IMR-90 (cell line): ENCODE data around the gene ADGRA3. TPM values are rescaled to one million over a fixed set of nuclear protein-coding genes. Genes with fewer than 3 reads are reported as not detected.
"Not testable (repeated sequence)": the region's sequence is repeated elsewhere in the genome, so short reads cannot be mapped to it uniquely, and the experiment has no call there.

ENCODE experiments used
- ATAC-seq: fragments of 200-7000 bp; cut with Tn5 transposase; 2 replicates; pipeline ENCODE4 v1.9.1; 2020; ENCODE audit warnings: low read depth, mild to moderate bottlenecking, moderate library complexity
- BruUV-seq: library from RNA; stranded (reverse); fragments of 400-500 nt; replicated peaks from 2 replicates; lab custom pipeline; 2021; lab: Mats Ljungman, UMichigan
- CTCF ChIA-PET: fragments of 300-600 bp; formaldehyde crosslinking; extraction: SDS; loops from one replicate; lab custom pipeline; 2021; ENCODE audit warnings: antibody characterized with exemption; lab: Yijun Ruan, JAX
- POLR2A ChIA-PET: fragments of 300-600 bp; sonication (Branson Sonifier 250); formaldehyde crosslinking; loops from one replicate; lab custom pipeline; 2022; ENCODE audit warnings: antibody characterized with exemption; ENCODE audit not compliant: unreplicated experiment; lab: Charles Lee
- DNase-seq: peaks from one replicate; pipeline ENCODE4 v3.0.0; 2013
- H2AFZ ChIP-seq: replicated peaks from 2 replicates; pipeline ENCODE3; 2013; ENCODE audit warnings: low read length, mild to moderate bottlenecking; ENCODE audit not compliant: poor library complexity
- H2AK5ac ChIP-seq: 2 replicates; pipeline ENCODE4 v1.6.1; 2013; ENCODE audit warnings: low read depth, low read length, inconsistent platforms
- H2AK9ac ChIP-seq: replicated peaks from 2 replicates; pipeline ENCODE3; 2013; ENCODE audit warnings: mild to moderate bottlenecking, low read depth, low read length, moderate library complexity; ENCODE audit not compliant: poor library complexity
- H2BK120ac ChIP-seq: 2 replicates; pipeline ENCODE4 v1.6.1; 2013; ENCODE audit warnings: low read depth, low read length, inconsistent platforms
- H2BK15ac ChIP-seq: 3 replicates; pipeline ENCODE4 v1.6.1; 2013; ENCODE audit warnings: low read depth, low read length, inconsistent platforms
- H2BK20ac ChIP-seq: 2 replicates; pipeline ENCODE4 v1.6.1; 2013; ENCODE audit warnings: low read depth, mild to moderate bottlenecking, inconsistent platforms, low read length, moderate library complexity
- H2BK5ac ChIP-seq: 2 replicates; pipeline ENCODE4 v1.6.1; 2013; ENCODE audit warnings: mild to moderate bottlenecking, low read depth, low read length, inconsistent platforms; ENCODE audit not compliant: poor library complexity, severe bottlenecking
- H3K14ac ChIP-seq: replicated peaks from 2 replicates; pipeline ENCODE4 v1.6.1; 2013; ENCODE audit warnings: low read depth, low read length, inconsistent platforms
- H3K18ac ChIP-seq: 2 replicates; pipeline ENCODE4 v1.6.1; 2013; ENCODE audit warnings: low read depth, low read length, control low read depth
- H3K23ac ChIP-seq: 2 replicates; pipeline ENCODE4 v1.6.1; 2013; ENCODE audit warnings: low read depth, low read length, inconsistent platforms
- H3K27ac ChIP-seq: 2 replicates; pipeline ENCODE4 v1.5.1; 2013; ENCODE audit warnings: mild to moderate bottlenecking, control low read depth, low read length; ENCODE audit not compliant: insufficient read depth
- H3K27me3 ChIP-seq: 2 replicates; pipeline ENCODE4 v1.6.1; 2013; ENCODE audit warnings: low read length; ENCODE audit not compliant: control insufficient read depth, insufficient read depth
- H3K36me3 ChIP-seq: 2 replicates; pipeline ENCODE4 v1.6.1; 2013; ENCODE audit warnings: low read length, mixed read lengths; ENCODE audit not compliant: control insufficient read depth, insufficient read depth
- H3K4ac ChIP-seq: 2 replicates; pipeline ENCODE4 v1.6.1; 2013; ENCODE audit warnings: low read depth, low read length, inconsistent platforms
- H3K4me1 ChIP-seq: 2 replicates; pipeline ENCODE4 v1.6.1; 2013; ENCODE audit warnings: low read length, mixed read lengths; ENCODE audit not compliant: control insufficient read depth, insufficient read depth
- H3K4me2 ChIP-seq: 2 replicates; pipeline ENCODE4 v1.6.1; 2013; ENCODE audit warnings: low read depth, mild to moderate bottlenecking, control low read depth, low read length, moderate library complexity
- H3K4me3 ChIP-seq: 2 replicates; pipeline ENCODE4 v1.5.1; 2013; ENCODE audit warnings: low read depth, mild to moderate bottlenecking, control low read depth, low read length, moderate library complexity; ENCODE audit not compliant: insufficient read depth
- H3K56ac ChIP-seq: 2 replicates; pipeline ENCODE4 v1.6.1; 2013; ENCODE audit warnings: low read length, inconsistent platforms; ENCODE audit not compliant: insufficient read depth; ENCODE audit errors: extremely low read depth
- H3K79me1 ChIP-seq, 2 experiments: 2 replicates each; pipeline ENCODE4 v1.6.1; 2013; ENCODE audit warnings: low read length in 2 of 2, inconsistent platforms in 1 of 2, low read depth in 1 of 2
- H3K9ac ChIP-seq: 2 replicates; pipeline ENCODE4 v1.6.1; 2013; ENCODE audit warnings: low read depth, low read length, control low read depth
- H3K9me1 ChIP-seq: 2 replicates; pipeline ENCODE4 v1.6.1; 2013; ENCODE audit warnings: low read length, inconsistent platforms; ENCODE audit not compliant: insufficient read depth
- H3K9me3 ChIP-seq: 2 replicates; pipeline ENCODE4 v1.6.1; 2013; ENCODE audit warnings: low read length; ENCODE audit not compliant: control insufficient read depth, insufficient read depth
- H4K20me1 ChIP-seq: 2 replicates; pipeline ENCODE4 v1.6.1; 2013; ENCODE audit warnings: low read length, inconsistent platforms; ENCODE audit not compliant: insufficient read depth
- H4K5ac ChIP-seq: 2 replicates; pipeline ENCODE4 v1.6.1; 2013; ENCODE audit warnings: mild to moderate bottlenecking, low read depth, low read length, control low read depth
- H4K8ac ChIP-seq, 2 experiments: 2 replicates each; pipeline ENCODE4 v1.6.1; 2013; ENCODE audit warnings: low read depth in 2 of 2, low read length in 2 of 2, control low read depth in 1 of 2, inconsistent platforms in 1 of 2
- H4K91ac ChIP-seq: 2 replicates; pipeline ENCODE4 v1.6.1; 2013; ENCODE audit warnings: low read depth, low read length, inconsistent platforms; ENCODE audit not compliant: insufficient read depth
- BHLHE40 ChIP-seq: fragments of 150-350 bp; IDR thresholded peaks from 2 replicates; pipeline ENCODE4 v1.6.1; 2016; ENCODE audit warnings: mild to moderate bottlenecking, low read depth, low read length
- CHD1 ChIP-seq: IDR thresholded peaks from 2 replicates; pipeline ENCODE4 v1.6.1; 2012; ENCODE audit warnings: low read depth, low read length, improper control_type of control experiment
- RAD21 ChIP-seq: IDR thresholded peaks from 2 replicates; pipeline ENCODE4 v1.6.1; 2012; ENCODE audit warnings: low read length, improper control_type of control experiment
- WGBS, 2 experiments: methylation state at CpG; one replicate each; pipeline versions ENCODE4 v1.1.5 to v1.1.7; 2013; ENCODE audit warnings: missing lambda C conversion rate in 2 of 2; ENCODE audit not compliant: insufficient read length in 1 of 2; ENCODE audit errors: extremely low coverage in 2 of 2; 5-methylcytosine and 5-hydroxymethylcytosine counted together
- dilution Hi-C: fragments of 300-500 bp; cut with HindIII; formaldehyde crosslinking; loops from one replicate; pipeline ENCODE4 v1.14.3; 2018; ENCODE audit warnings: low sequenced_read_pairs; ENCODE audit not compliant: unreplicated experiment
- in situ Hi-C: fragments of 300-500 bp; cut with MboI; formaldehyde crosslinking; loops from 3 replicates; pipeline ENCODE4 v1.14.3; 2019; ENCODE audit warnings: low sequenced_read_pairs, inconsistent platforms, mixed read lengths
- intact Hi-C: fragments of 100-400 bp; cut with micrococcal nuclease; formaldehyde crosslinking; loops from 2 replicates; pipeline ENCODE4 v1.10.0; 2022
- polyA plus RNA-seq, 3 experiments: library from polyadenylated mRNA; depleted of rRNA; stranded (reverse); fragments of >200 nt; gene quantifications; 2 replicates each; pipeline ENCODE4 v1.2.3, GENCODE V29; 2012; ENCODE audit warnings: low replicate concordance in 1 of 3
- total RNA-seq: library from RNA; depleted of rRNA; stranded (reverse); fragments of >200 nt; gene quantifications from 2 replicates; pipeline ENCODE4 v1.2.3, GENCODE V29; 2012

ADGRA3 gene
- total and polyA plus RNA-seq, 2 of the 4 experiments (the other 2 are of a cell fraction), result 20.1 to 28.0 TPM

DNA sequence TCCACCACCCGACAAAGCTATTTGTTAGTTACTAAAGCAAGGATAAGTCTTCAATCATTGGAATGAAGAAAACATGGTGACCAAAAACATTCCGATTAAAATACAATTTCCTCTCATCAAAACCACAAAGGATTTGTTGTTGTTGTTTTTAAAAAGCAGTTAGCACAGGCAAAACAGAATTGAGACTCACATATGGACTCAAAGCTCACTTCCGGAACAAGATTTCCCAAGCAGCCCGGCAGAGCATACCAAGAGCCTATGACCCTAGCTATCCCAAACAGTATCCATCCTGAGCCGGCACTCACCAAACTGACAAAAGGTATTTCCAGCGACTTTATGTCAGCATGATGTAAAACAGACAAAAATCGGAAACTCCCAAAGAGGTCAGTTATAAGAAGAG is 39.9 kb downstream of the ADGRA3 start:
- no peak overlapping the region for H3K14ac ChIP-seq
- POLR2A ChIA-PET, result no interaction called here
- peaks cover 17 to 20% of the 10 kb centered on the region in 2 experiments; a peak in 3 of 4 replicates for H3K79me1 ChIP-seq
- peaks cover 8% of the 10 kb centered on the region for H4K20me1 ChIP-seq
- no peak for DNase-seq
- H3K4ac ChIP-seq, result no peak overlapping the region
- TF ChIP-seq CHD1 (no peak), RAD21 (no peak), BHLHE40 (no peak)
- intact Hi-C loops (no loop called here), dilution Hi-C loops (no loop called here), in situ Hi-C loops (no loop called here)
- no peak overlapping the region for H2BK120ac ChIP-seq
- H2AK5ac ChIP-seq, result peak overlapping the region; percentile 43; the same call in 1 of the 2 replicates
- H3K36me3 ChIP-seq, result peaks cover 2% of the 10 kb centered on the region; the same call in 1 of the 2 replicates
- peaks cover 7% of the 10 kb centered on the region for H3K4me1 ChIP-seq
- WGBS, 2 experiments, result no CpG with 5 or more reads among the region's 7 CpGs
- CTCF ChIA-PET, result no interaction called here
- H4K8ac ChIP-seq, result no peak overlapping the region
- no peak overlapping the region for H4K91ac ChIP-seq
- no peak overlapping the region for H3K4me2 ChIP-seq
- no peak overlapping the region for H2BK5ac ChIP-seq
- H3K23ac ChIP-seq, result no peak overlapping the region
- H3K27ac ChIP-seq, result no peak overlapping the region
- no peak overlapping the region for H3K18ac ChIP-seq
- H3K56ac ChIP-seq, result no peak overlapping the region
- H2BK15ac ChIP-seq, result no peak overlapping the region
- no peak overlapping the region for H3K9ac ChIP-seq
- H2AK9ac ChIP-seq, result no peak overlapping the region
- BruUV-seq, result no TSS peak
- no peaks in the 10 kb centered on the region for H3K27me3 ChIP-seq
- no peak overlapping the region for H2AFZ ChIP-seq
- H3K4me3 ChIP-seq, result no peak overlapping the region
- H4K5ac ChIP-seq, result no peak overlapping the region
- ATAC-seq, result no peak
- H2BK20ac ChIP-seq, result no peak overlapping the region
- H3K9me3 ChIP-seq, result no peaks in the 10 kb centered on the region
- peaks cover 9% of the 10 kb centered on the region for H3K9me1 ChIP-seq

DNA sequence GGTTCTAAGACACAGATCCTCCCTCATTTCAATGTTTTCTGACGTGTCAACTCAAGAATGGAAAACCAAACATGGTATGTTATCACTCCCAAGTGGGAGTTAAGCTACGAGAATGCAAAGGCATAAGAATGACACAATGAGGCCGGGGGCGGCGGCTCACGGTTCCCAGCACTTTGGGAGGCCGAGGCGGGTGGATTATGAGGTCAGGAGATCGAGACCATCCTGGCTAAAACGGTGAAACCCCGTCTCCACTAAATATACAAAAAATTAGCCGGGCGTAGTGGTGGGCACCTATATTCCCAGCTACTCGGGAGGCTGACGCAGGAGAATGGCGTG is 40.6 kb downstream of the ADGRA3 start:
- H4K91ac ChIP-seq, H2BK120ac ChIP-seq, H3K4me3 ChIP-seq, H2BK15ac ChIP-seq, H3K27me3 ChIP-seq, H3K56ac ChIP-seq, H3K9me1 ChIP-seq, H4K20me1 ChIP-seq, H2AK5ac ChIP-seq, H3K18ac ChIP-seq, H3K4ac ChIP-seq, intact Hi-C loops, H2BK20ac ChIP-seq, ATAC-seq, H3K27ac ChIP-seq, H3K36me3 ChIP-seq, in situ Hi-C loops, dilution Hi-C loops, DNase-seq, H2AFZ ChIP-seq, H2AK9ac ChIP-seq, BruUV-seq, CTCF ChIA-PET, H3K23ac ChIP-seq, H2BK5ac ChIP-seq, H3K9ac ChIP-seq, H4K5ac ChIP-seq, H4K8ac ChIP-seq, POLR2A ChIA-PET, H3K9me3 ChIP-seq, H3K4me1 ChIP-seq: not testable (repeated sequence)
- H3K79me1 ChIP-seq, result peaks cover 12 to 17% of the 10 kb centered on the region in 2 experiments; a peak in 3 of 4 replicates
- 80% methylated on average over 1 of the region's 16 CpGs; no CpG with 5 or more reads in 1 of the 2 experiments for WGBS, 2 experiments
- peak overlapping the region; percentile 42; the same call in 1 of the 2 replicates for H3K4me2 ChIP-seq
- H3K14ac ChIP-seq, result 0 out of 2 replicates have a peak overlapping the region, but pooled peaks have one; percentile 50
